Mesothelial cell of epicardium (in vitro differentiated cells): Measurements from ENCODE around the gene ABCC8. TPM values are rescaled to one million over a fixed set of nuclear protein-coding genes. Genes with fewer than 3 reads are reported as not detected.

ENCODE experiments used
- DNase-seq, 2 experiments: peaks; one replicate each; pipeline ENCODE4 v3.0.0; 2021; ENCODE audit warnings: low spot score in 2 of 2; ENCODE audit not compliant: unreplicated experiment in 2 of 2
- H3K27ac Mint-ChIP-seq: 2 replicates; pipeline ENCODE4 v1.8.0; 2021; ENCODE audit warnings: mixed read lengths
- H3K27me3 Mint-ChIP-seq: 2 replicates; pipeline ENCODE4 v1.8.0; 2021; ENCODE audit warnings: low read depth, mixed read lengths
- H3K36me3 Mint-ChIP-seq: 2 replicates; pipeline ENCODE4 v1.8.0; 2021; ENCODE audit warnings: mixed read lengths
- H3K4me1 Mint-ChIP-seq: 2 replicates; pipeline ENCODE4 v1.8.0; 2021; ENCODE audit warnings: mixed read lengths
- H3K4me3 Mint-ChIP-seq: 2 replicates; pipeline ENCODE4 v1.8.0; 2021; ENCODE audit warnings: mild to moderate bottlenecking, moderate library complexity, mixed read lengths
- H3K9me3 Mint-ChIP-seq: 2 replicates; pipeline ENCODE4 v1.8.0; 2021; ENCODE audit warnings: mixed read lengths
- total RNA-seq: library from RNA; stranded (reverse); gene quantifications from 3 replicates; pipeline ENCODE4 v1.2.1, GENCODE V29; 2021
- TF ChIP-seq, protein P1 (sequence below): fragments of 200-600 bp; sonication (generic); IDR thresholded peaks from one replicate; pipeline ENCODE4 v1.5.0; 2021; ENCODE audit warnings: antibody characterized with exemption; ENCODE audit not compliant: unreplicated experiment

The ABCC8 gene
- total RNA-seq, 1 donor from 2014 or later, result not detected

DNA sequence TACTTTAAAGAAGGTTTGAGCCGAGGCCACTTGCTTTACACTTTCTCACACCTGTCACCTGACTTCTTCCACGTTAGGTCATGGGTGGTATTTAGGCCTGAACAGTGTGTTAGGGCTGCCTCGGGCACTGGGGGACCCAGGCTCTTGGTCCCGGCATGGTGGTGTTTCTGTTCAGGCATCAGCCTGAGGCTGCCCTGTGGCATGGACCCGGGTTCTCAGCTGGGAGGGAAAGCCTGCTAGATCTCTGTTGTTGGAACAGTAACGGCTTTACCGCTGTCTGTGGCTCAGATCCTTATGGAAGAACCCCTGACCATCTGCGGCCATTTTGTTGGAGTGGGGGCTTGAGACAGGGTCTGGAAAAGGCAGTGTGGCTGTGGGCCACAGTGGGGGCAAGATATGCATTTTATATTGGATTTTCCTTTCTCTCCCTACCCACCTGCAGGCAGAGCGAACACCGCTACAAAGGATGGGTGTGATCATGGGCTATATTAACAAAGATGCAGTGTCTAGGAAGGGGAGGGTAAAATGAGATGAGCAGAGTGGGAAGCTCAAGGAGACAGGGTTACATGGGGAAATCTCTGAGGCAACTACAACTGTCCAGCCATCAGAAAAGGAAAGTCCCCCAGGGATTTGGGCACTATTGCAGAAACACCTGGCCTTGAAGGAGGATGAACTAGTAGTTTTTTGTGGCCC, 86.5 kb downstream of the ABCC8 start:
- Mint-ChIP-seq H3K36me3 (peaks cover 3% of the 10 kb centered on the region), H3K4me1 (no peaks in the 10 kb centered on the region), H3K27ac (no peak overlapping the region), H3K4me3 (peak overlapping the region; percentile 55), H3K27me3 (peaks cover 44% of the 10 kb centered on the region), H3K9me3 (no peaks in the 10 kb centered on the region)
- DNase-seq, result no peak
- TF ChIP-seq, protein P1, sequence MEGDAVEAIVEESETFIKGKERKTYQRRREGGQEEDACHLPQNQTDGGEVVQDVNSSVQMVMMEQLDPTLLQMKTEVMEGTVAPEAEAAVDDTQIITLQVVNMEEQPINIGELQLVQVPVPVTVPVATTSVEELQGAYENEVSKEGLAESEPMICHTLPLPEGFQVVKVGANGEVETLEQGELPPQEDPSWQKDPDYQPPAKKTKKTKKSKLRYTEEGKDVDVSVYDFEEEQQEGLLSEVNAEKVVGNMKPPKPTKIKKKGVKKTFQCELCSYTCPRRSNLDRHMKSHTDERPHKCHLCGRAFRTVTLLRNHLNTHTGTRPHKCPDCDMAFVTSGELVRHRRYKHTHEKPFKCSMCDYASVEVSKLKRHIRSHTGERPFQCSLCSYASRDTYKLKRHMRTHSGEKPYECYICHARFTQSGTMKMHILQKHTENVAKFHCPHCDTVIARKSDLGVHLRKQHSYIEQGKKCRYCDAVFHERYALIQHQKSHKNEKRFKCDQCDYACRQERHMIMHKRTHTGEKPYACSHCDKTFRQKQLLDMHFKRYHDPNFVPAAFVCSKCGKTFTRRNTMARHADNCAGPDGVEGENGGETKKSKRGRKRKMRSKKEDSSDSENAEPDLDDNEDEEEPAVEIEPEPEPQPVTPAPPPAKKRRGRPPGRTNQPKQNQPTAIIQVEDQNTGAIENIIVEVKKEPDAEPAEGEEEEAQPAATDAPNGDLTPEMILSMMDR, result no peak

DNA sequence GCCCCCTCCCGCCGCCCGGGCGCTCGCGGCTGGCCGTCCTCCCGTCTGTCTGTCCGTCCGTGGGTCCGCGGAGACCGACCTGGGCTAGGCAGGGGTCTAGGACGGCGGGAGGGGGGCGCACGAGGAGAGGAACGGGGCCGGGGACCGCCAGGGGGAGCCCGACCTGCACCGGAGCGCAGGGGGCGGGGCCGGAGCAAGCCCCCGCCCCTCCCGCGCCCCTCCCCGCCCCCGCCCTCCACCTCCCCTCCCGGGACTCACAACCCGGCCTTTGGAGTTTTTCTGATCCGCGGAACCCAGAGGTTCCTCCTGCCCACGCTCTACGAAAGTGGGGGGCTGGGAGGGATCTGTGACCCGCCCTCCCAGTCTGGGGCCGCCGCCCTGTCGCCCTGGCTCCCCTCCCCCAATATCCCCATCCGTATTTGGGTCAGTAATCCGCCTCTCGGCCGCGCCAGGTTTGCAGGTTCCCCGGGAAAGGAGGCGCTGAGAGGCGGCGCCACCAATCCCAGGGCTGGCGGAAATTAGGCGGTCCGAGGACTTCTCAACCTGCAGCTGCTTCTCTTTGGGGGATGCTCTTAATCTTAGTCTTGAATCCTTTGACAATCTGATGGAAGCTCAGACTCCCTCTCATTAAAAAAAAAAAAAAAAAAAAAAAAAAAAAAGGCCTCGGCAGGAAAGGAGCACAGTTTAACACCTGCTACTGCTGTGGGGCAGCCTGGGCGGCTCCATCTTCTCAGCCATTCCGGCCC, 87.3 kb downstream of the ABCC8 start:
- Mint-ChIP-seq H3K27ac (no peak overlapping the region), H3K4me3 (peak overlapping the region; percentile 70), H3K9me3 (no peaks in the 10 kb centered on the region), H3K36me3 (peaks cover 3% of the 10 kb centered on the region), H3K27me3 (peaks cover 51% of the 10 kb centered on the region), H3K4me1 (no peaks in the 10 kb centered on the region)
- peak; percentile 66 to 88 for DNase-seq
- TF ChIP-seq, protein P1, result peak; percentile 82

DNA sequence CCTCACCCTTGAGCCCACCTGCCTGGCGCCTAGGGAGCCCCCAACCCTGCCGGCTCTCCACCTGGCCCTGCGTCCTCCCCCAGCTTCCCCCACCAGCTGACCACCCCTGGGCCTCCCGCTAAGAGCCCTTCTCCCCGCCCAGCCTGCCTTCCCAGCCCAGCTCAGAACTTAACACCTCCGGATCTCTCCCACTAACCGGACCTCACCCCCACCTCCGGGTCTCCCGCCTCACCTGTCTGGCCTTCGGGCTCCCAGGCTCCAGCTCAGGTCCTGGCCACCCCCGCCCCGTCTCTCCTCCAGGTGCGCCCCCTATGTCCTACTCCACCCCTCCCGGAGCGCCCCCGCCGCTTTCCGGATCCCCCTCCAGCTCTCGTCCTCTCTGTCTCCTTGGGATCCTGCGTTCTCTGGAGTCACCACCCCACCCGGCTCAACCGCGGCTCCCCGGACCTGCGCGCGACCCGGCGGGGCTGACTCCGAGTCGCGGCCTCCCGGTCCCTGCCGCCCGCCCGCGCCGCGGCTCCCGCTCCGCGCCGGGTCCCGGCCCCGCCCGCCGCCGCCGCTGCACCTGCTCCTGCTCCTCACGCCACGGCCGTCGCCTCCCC, 87.9 kb downstream of the ABCC8 start, which contains the start of gene KCNJ11:
KCNJ11 (minus strand) TSS at position 51 of the 602 bp plus-strand sequence. CDS start 568 bp downstream, outside the sequence.
- H3K4me3 Mint-ChIP-seq, result peak within 1 kb of the TSS; percentile 70
- TF ChIP-seq, protein P1, result no peak
- H3K27me3 Mint-ChIP-seq, result peaks cover 49% of the 10 kb centered on the region
- no peak within 1 kb of the TSS for H3K27ac Mint-ChIP-seq
- H3K9me3 Mint-ChIP-seq, result no peaks in the 10 kb centered on the region
- no peak for DNase-seq
- H3K4me1 Mint-ChIP-seq, result no peaks in the 10 kb centered on the region
- peaks cover 3% of the 10 kb centered on the region for H3K36me3 Mint-ChIP-seq

DNA sequence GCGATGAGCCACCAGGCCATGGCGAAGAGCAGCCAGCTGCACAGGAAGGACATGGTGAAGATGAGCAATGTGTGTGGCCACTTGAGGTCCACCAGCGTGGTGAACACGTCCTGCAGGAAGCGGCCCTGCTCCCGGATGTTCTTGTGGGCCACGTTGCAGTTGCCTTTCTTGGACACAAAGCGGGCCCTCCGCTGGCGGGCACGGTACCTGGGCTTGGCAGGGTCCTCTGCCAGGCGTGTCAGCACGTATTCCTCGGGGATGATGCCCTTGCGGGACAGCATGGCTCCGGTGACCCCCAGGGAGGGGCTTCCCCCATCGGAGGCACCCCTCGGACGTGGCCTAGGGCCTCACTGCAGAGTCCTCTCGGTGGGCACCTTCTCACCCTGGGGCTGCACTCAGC, 88.8 kb downstream of the ABCC8 start:
- no peaks in the 10 kb centered on the region for H3K4me1 Mint-ChIP-seq
- no peaks in the 10 kb centered on the region for H3K9me3 Mint-ChIP-seq
- H3K27ac Mint-ChIP-seq, result no peak overlapping the region
- H3K4me3 Mint-ChIP-seq, result peak overlapping the region; percentile 53
- H3K27me3 Mint-ChIP-seq, result peaks cover 49% of the 10 kb centered on the region
- peaks cover 3% of the 10 kb centered on the region for H3K36me3 Mint-ChIP-seq
- no peak for DNase-seq
- TF ChIP-seq, protein P1, result no peak

DNA sequence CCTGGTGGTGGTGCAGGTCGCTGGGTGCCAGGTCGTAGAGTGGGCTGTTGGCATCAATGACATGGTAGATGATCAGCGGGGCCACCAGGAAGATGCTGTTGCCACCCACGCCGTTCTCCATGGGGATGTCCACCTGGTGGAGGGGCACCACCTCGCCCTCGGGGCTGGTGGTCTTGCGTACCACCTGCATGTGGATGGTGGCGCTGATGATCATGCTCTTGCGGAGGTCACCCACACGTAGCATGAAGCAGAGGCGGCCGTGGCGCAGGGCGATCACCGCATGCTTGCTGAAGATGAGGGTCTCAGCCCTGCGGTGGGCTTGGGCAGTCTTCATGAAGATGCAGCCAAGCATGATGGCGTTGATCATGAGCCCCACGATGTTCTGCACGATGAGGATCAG, 89.4 kb downstream of the ABCC8 start:
- no peak for DNase-seq
- Mint-ChIP-seq H3K27ac (no peak overlapping the region), H3K36me3 (peaks cover 3% of the 10 kb centered on the region), H3K9me3 (no peaks in the 10 kb centered on the region), H3K4me1 (no peaks in the 10 kb centered on the region), H3K4me3 (peak overlapping the region; percentile 53), H3K27me3 (peaks cover 48% of the 10 kb centered on the region)
- TF ChIP-seq, protein P1, result no peak
